GM21515 (cell line): Measurements from ENCODE around the gene OSBPL2.

Experiments used
- ATAC-seq: cut with Tn5 transposase; IDR thresholded peaks from one replicate; pipeline ENCODE4 v1.9.1; 2021; ENCODE audit not compliant: unreplicated experiment

OSBPL2 gene

GRCh38 chr20:62308102-62308822, 69.9 kb downstream of the OSBPL2 start:
- no peak for ATAC-seq

- ATAC-seq, result no peak
These were observed 71.0 kb downstream of the OSBPL2 start for GRCh38 chr20:62309198-62309944.

DNA sequence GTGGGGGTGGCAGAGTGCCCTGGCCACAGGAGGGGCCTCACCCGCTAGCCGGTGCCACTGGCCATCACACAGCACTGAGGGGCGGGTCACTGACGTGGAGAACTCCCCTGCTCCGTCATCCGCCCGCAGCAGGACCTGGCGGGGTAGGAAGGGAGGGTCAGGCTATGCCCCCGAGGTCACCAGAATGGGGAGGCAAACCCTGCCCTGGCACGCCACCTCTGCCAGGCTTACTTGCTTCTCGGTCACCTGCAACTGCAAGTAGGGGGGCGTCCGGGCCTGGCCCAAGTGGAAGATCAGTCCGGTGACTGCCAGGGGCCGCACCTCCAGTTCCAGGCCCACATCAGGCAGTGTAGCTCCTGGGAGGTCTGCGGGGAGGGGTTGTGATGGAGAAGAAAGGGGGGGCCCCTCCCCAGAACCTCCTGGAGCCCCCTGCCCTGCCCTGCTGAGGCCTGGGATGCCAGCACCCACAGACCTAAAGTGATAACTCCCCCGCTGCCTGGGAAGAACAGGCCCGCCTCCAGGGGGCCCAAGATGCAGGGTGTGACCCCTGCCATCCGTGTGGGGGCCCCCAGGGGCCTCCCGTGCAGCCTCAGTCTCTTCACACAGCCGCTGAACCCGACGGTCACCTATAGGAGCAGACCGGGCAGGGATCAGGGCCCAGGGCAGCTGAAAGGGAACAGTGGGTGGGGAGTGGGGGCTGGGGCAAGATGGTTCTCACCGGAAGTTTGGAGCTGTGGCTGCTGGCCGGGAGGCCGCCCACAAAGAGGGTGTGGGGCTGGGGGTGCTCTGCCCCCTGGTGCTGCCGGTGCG, 71.8 kb downstream of the OSBPL2 start:
- no peak for ATAC-seq

DNA sequence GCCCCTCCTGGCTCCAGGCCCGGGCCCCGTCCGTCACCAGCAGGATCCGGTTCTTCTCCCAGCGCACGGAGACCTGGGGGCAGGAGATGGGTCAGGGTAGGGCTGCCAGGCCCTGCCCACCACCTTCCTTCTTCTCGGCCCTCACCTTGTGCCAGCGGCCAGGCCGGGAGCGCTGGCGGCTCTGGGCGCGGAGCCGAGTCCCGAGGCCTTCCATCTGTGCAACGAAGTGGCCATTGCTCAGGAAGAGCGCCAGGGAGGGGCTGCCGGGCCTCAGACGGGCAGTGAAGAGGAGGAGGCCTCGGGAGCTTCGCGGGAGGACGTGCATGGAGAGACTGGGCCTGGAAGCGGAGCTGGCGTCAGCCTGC, 72.4 kb downstream of the OSBPL2 start:
- ATAC-seq, result no peak

- no peak for ATAC-seq
These were observed 72.8 kb downstream of the OSBPL2 start for GRCh38 chr20:62311150-62311549.

DNA sequence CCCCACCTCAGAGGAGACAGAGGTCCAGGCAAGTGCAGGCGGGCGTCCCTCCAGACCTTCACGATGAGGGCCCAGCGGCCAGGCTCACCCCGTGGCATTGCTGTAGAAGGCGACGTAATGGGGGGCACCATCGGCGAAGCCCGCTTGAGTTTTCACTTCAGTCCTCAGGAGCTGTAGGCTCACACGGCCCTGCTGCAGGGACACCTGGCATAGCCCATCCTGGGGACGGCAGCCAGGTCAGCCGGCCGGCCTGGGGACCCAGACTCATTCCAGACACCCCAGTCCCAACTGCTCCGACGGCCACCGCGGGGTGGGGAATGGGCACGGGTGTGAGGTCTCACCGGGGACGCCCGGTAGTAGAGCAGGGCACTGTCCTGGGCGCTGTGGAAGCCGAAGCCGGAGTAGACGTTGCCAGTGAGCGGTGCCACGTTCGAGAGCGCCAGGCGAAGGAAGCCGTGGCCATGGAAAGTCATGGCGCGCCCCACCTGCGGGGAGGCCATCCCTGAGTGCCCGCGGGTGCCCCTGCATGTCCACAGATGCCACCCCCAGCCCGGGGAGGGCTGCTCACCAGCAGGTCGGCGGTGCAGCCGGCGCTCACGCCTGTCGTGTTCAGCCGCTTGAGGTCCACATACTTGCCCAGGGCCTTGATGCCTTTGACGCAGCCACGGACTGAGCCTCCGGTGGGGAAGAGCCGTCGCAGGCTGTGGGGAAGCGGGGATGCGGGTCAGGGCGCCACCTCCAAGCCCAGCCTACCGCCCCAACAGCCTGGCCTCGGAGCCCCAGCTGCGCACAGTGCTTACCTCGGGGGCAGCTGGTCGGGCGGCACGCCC, 73.7 kb downstream of the OSBPL2 start:
- no peak for ATAC-seq

DNA sequence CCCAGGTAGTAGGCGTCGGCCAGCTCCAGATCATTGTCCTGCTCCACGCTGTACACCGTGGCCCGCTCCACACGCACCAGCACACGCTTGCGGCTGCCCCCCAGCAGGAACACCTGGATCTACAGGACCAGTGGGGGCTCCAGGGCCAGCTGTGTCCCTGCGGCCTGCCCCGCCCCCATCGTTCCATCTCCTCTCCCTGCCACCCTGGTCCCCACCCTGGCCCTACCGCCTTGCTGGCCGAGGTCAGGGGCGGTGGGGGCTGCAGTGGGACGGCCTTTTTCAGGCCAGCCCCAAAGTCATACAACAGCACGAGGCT, 74.3 kb downstream of the OSBPL2 start:
- no peak for ATAC-seq

DNA sequence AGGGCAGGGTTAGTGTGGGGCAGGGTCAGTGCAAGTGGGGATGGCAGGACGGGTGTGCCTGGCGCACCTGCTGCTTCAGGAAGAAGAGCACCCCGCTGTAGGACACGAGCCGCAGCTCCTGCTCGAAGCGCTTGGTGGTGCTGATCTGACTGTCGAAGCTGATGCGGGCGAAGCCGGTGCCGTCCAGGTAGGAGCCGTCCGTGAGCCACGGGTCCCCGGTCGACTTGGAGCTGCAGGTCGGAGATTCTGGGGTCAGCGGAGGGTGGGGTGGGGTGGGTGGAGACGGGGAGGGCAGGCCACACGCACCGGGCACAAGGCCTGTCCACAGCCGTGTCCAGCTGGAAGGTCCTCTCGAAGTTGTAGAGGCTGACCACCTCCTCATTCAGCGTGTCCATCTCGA, 74.7 kb downstream of the OSBPL2 start:
- no peak for ATAC-seq

- no peak for ATAC-seq
These were observed 75.4 kb downstream of the OSBPL2 start for GRCh38 chr20:62313460-62314338.

DNA sequence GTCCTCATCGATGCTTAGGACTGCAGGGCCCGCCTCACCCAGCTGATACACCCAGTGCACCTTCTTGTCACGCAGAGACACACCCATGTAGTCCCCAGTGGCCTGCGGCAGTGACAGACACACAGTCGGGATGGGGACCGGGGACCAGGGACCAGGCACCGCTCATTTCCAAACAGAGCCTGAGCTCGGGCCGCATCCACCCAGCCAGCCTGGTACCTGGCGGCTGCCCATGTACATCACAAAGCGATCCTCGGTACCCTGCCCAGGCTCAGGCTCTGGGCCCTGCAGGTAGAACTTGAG, 76.0 kb downstream of the OSBPL2 start:
- ATAC-seq, result no peak

DNA sequence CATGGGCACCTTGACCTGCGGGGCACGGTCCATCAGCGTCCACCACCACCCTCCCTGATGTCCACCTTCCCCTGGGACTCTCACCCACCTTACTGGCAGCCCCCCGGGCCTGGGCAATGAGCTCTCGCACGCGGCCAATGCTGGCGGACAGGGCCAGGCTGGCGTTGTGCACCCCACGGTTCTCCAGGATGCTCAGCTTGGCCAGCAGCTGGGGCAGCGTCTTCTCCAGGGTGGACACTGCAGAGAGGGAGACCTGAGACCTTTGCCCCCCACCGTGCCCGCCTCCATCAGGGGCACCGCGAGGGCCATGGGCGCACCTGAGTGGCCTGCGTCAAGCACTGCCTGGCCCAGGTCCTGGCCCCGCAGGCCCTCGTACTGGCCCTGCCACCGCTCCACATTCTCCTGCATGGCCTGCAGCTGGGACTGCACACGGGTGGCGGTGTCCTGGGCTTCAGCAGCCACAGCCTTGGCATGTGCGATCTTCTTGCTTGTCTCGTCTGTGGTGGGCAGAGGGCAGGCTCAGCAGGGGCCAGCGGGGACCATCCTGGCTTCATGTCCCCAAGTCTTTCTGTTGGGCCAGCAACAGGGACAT, 76.5 kb downstream of the OSBPL2 start:
- no peak for ATAC-seq

- no peak for ATAC-seq
These were observed 77.5 kb downstream of the OSBPL2 start for GRCh38 chr20:62315773-62316172.

GRCh38 chr20:62316331-62317166, 78.2 kb downstream of the OSBPL2 start:
- ATAC-seq, result no peak

DNA sequence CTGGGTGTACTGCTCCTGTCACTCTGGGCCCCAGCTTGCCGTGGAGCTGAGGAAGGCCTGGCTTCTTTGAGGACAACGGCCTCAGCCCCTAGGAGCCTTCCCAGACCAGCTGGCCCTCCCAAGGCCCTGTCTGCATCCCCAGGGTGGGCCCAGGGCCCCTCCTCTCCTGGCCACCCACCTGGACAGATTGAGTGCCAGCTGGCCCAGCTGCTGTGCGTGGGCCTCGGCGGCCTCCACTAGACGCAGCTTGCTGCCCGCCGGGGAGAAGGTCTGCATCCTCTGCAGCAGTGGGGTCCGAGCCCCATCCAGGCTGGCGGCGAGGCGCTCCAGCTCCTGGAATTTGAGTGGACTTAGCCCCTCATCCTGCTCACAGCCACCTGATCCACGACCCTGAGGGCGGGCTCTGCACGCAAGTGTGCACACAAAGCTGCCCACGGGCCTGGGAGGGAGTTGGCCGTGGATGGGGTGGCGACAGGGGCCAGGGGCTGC, 78.9 kb downstream of the OSBPL2 start:
- no peak for ATAC-seq

DNA sequence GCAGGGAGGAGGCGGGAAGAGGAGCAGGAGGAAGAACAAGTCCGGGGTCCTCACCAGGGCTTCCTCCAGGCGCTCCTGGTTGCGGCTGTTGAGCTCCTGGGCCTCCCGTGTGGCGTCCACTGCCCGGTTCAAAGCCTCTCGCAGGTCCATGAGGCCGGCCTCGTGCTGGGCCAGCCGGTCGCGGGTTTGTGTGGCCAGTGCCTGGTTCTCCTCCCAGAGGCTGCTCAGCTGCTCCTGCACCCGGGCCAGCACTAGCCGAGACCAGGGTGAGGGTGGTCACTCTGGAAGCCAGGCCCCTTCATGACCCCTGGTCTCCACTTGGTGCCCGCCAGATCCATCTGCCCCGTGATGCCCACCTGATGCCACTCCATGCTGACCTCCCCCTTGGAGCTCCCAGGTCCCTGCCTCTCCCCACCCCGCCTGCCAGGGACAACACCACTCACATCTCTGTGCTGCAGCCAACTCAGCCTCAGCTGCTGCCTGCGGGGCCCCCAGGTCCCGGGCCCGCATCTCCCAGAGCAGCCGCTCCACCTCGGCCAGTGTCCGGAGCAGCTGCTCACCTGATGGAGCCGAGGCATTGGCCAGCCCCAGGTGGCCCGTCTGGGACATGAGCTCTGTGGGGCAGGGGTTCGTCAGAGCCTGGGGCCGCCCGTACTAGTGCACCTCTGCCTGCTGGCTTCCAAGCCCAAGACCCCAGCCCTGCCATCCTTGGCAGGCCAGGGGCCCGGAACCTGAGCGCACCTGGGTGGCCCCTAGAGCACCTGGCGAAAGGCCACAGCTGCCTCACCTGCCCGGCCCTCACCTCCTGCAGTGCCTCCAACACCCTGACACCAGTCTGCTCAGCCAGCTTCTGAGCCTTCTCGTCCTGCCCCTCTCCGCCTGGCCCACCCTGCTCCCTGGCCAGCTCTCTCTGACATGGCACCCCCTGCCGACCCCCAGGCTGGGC, 80.4 kb downstream of the OSBPL2 start:
- no peak for ATAC-seq

- no peak for ATAC-seq
These were observed 81.1 kb downstream of the OSBPL2 start for GRCh38 chr20:62319346-62319909.

DNA sequence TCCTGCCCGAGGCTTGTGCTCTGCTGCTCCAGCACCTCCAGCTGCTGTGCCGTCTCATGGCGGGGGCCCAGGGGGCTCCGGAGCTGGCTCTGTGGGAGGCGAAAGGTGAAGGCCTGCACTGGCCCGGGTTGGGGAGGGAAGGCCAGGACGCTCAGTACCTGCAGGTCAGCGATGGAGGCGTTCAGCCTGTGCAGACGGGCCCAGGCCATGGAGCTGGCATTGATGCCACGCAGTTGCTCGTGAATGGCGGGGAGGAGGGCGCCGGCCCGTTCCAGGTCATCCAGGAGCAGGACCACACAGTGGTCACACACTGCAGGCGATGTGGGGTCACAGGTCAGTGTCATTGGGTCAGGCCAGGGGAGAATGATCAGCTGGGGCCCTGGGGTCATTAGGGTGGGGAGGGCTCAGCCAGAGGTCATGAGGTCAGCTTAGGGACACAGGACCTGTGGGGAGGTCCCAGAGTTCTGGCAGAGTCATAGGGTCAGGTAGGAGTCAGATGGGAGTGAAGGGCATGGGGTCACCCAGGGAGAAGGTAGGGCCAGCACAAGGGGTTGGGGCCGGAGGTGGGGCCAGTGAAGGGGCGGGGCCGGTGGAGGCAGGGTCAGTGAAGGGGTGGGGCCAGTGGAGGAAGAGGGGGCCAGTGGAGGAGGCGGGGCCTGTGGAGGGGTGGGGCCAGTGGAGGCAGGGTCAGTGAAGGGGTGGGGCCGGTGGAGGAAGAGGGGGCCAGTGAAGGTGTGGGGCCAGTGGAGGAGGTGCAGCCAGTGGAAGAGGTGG, 82.4 kb downstream of the OSBPL2 start:
- ATAC-seq, result no peak
